Daoy (cell line): ENCODE data around the gene RAB8A. TPM values are rescaled to one million over a fixed set of nuclear protein-coding genes. Genes with fewer than 3 reads are reported as not detected.

ENCODE experiments used
- DNase-seq: peaks from one replicate; pipeline ENCODE4 v3.0.0-alpha.2; 2015; ENCODE audit warnings: low read depth
- total RNA-seq: library from RNA; depleted of rRNA; stranded (reverse); fragments of >200 nt; shearing (Covaris generic); gene quantifications from 2 replicates; pipeline ENCODE4 v1.2.3, GENCODE V29; 2014

The RAB8A gene
- total RNA-seq, 1 experiment from 2014 or later = 63.7 TPM

DNA sequence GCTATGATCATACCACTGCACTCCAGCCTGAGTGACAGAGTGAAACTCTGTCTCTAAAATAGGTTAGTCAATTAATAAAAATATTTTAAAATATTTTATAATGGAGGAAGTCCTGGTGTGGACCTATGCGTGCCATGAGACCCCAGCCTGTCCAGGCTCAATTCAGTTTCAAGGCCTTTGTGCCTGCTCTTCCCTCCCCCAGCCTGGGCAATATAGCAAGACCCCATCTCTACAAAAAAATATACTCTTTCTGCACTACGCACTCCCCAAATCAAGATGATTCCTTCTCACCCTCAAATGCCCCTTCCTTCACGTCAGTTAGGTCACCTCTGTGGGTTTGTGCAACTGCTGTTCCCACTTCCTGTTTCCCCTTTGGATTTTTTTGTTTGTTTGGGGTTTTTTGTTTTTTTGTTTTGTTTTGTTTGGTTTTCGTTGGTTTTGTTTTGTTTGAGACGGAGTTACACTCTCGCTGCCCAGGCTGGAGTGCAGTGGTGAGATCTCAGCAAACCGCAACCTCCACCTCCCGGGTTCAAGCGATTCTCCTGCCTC lies 30.4 kb downstream of the RAB8A start:
- DNase-seq = no peak

DNA sequence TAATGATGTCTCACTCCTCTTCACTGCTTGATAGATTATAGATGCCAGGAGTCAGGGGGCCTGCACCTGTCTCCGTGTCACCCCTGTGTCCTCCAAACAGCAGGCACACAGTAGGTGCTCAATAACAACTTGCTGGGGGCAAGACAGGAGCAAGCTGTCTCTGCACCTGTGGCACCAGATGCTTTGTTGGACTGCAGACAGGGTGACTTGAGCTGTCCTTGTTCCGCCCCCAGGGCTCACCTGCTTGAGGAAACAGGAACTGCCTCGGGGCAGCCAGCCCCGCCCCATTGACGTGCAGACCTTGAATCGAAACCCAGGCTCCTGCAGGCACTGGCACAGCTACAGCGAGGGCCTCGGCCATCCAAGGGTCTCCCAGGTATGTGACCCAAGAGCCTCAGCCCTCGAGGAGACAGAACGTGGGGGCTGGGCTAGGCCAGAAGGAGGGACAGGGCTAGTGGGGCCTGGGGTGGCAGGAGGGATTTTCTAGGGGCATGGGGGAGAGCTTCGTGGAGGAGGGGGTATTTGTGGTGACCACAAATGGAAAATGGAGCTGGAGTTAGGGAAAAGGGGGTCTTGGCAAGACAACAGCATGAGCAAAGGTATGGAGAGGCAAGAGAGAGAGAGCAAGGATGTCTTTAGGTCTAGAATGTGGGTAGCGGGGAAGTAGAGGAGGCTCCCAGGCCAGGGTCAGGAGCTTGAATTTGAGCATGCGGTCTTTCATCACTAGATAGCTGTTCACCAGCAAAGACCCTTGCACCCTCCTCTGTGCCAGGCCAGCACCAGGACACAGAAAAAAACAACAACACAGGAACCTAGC lies 31.9 kb downstream of the RAB8A start, which contains the start of gene HSH2D:
TSS of gene HSH2D (plus strand) at position 287 of the 817 bp plus-strand sequence. CDS start 5,066 bp downstream, outside the sequence.
- DNase-seq = no peak

DNA sequence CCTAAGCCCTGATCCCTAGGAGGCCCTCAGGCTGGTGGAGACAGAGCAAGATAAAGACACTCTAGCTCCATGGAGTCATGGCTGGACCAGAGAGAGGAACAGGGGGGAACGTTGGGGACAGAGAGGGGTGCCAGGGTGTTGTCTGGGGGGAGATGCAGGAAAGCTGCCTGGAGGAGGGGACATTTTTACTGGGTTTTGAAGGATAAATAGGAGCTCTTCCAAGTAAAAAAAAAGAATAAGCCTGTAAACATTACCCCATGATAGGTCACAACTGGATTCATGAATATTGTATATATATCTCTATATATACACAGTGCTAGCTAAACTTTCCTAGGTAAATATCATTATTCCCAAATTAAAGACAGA lies 32.5 kb downstream of the RAB8A start:
- no peak for DNase-seq

DNA sequence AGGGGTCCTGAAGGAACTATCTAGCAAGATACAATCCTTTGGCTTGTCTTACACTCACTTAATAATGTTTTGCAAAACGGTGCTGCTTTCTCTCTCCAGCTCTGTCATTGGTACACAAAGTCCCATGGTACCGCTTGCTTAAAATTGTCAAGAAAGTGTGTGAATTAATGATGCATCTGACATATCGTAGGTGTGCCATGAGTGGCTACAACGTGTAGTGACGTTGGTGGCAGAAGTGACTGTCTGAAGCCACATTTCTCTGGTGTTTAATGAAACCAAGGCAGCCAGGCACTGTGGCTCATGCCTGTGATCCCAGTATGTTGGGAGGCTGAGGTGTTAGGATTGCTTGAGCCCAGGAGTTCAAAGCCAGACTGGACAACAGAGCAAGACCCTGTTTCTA lies 34.4 kb downstream of the RAB8A start:
- DNase-seq = no peak

DNA sequence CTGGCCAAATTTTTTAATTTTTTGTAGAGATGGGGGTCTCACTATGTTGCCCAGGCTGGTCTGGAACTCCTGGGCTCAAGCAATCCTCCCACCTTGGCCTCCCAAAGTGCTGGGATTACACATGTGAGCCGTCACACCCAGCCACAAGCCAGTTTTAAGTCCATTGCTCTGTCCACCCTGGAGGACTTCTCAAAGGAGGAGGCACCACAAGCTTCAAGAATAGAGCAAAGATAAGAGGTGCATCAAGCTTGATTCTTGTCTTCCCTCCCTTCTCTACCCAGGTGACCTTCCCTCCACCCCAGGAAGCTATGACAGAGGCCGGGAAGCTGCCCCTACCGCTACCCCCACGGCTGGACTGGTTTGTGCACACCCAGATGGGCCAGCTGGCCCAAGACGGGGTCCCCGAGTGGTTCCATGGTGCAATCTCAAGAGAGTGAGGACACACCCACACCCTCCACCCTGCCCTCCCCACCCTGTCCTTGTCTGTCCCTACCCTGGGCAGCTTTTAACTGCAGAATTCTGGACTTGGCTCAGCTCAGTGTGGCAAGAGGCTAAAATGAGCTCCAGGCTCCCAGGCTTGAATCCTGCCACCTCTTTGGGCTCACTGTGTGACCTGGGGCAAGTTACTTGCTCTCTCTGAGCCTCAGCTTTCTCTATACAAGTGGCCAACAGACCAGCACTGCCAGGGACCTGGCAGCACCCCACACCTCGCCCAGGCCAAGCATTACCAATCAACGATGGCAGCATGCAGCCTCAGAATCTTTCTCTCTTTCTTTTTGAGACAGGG lies 36.9 kb downstream of the RAB8A start:
- no peak for DNase-seq

DNA sequence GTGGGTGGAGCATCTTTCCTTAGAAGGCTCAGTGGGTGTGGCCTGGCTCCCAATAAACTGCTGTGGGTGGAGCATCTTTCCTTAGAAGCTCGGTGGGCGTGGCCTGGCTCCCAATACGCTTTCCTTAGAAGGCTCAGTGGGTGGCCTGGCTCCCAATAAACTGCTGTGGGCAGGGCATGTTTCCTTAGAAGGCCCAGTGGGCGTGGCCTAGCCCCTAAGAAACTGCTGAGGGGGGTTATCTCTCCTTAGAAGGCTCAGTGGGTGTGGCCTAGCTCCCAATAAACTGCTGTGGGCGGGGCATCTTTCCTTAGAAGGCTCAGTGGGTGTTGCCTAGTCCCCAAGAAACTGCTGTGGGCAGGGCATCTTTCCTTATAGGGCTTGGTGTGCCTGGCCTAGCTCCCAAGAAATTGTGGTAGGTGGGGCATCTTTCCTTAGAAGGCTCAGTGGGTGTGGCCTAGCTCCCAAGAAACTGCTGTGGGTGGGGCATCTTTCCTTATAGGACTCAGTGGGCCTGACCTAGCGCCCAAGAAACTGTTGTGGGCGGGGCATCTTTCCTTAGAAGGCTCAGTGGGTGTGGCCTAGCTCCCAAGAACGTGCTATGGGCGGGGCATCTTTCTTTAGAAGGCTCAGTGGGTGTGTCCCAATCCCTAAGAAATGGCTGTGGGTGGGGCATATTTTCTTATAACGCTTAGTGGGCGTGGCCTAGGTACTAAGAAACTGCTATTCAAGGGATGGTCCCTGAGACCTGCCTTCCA lies 42.1 kb downstream of the RAB8A start:
- DNase-seq = no peak

DNA sequence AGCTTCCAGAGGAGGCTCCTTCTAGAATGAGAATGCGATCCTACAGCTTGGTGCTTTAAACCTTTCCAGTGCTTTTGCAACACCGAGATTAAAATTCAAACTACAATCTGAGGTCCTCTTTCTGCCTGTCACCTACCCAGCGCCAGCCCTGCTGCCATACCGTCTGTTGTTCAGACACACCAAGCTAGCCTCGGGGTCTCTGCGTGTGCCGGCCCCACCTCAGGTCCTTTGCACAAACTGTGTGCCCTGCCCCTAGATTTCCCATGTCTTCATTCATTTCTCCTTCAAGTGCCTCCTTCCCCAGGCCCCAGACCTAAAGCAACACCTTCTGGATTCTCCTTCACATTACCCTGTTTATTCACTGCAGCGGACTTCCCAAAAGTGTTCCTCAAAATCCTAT lies 42.9 kb downstream of the RAB8A start:
- no peak for DNase-seq

DNA sequence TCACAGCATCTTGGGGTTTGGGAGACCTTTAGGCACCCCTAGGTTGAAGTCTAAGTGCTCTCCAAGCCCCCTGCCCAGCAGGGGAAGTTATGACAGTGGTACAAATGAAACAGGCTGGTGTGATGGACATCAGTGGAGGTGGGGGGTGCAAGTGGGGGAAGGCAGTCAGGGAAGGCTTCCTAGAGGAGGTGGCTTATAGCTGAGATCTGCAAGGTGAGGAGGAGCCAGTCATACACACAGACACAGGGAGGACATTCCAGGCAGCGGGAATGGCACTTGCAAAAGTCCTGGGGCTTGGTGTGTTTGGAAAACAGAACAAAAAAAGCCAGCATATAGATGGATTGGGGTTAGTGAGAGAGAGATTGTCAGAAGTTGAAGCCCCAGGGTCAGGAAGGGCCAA lies 43.4 kb downstream of the RAB8A start:
- no peak for DNase-seq

DNA sequence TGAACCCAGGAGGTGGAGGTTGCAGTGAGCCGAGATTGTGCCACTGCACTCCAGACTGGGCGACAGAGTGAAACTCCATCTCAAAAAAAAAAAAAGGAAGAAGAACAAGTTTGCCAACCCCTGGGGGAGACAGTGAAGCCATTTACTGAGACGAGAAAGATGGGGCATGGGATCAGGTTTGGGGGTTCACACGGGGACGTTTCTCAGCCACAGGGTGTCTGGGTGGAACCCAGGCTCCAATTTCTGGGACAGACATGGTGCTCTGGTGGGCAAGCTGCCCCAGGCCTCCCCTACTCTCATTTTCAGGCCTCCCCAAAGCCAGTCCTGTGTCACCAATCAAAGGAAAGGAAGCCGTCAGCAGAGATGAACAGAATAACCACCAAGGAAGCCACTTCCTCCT lies 45.2 kb downstream of the RAB8A start:
- no peak for DNase-seq

DNA sequence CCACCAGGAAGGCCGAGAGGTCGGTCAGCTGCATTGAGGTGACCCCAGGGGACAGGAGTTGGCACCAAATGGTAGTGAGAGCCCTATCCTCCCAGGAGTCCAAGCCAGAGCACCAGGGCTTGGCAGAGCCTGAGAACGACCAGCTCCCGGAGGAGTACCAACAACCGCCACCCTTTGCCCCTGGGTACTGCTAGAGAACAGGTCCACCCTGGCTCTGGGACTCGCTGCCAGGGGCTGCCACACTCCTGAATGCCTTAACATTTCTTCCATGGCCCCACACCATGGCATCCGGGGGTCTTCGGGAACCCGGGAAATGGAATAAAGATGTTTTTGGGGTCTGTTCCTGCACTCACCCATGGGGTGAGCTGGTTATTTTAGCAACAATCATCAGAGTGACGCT lies 45.9 kb downstream of the RAB8A start:
- DNase-seq = no peak

DNA sequence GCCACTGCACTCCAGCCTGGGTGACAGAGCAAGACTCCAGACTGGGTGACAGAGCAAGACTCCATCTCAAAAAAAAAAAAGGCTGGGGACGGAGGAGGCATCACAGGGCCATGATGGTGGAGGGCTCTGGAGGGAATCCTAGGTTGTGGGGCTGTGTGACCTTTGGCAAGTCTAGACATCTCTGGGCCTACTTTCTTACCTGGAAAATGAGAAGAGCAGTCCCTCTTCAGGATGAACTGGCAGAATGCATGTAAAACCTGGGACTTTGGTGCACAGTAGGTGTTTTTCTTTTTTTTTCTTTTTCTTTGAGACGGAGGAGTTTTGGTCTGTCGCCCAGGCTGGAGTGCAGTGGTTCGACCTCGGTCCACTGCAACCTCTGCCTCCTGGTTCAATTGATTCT lies 48.0 kb downstream of the RAB8A start:
- DNase-seq = no peak

DNA sequence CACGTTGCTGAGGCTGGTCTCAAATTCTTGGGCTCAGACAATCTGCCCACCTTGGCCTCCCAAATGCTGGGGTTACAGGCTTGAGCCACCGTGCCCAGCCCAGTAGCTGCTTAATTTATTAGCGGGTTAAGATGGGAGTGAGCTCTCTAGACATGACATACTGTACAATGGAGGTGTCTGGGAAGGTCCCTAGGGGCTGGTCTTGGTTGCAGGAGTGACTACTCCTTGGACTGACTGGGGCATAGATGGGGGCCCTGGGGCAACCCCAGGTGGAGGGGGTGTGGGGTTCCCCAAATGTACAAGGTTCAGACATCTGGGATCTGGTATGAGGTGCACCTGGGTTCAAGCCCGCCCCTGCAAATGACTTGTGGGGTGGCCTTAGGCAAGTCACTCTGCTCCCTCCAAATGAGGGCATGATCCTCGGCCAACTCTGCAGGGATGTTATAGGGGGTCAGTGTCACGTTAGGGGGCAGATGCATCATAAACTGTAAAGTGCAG lies 48.8 kb downstream of the RAB8A start:
- no peak for DNase-seq

DNA sequence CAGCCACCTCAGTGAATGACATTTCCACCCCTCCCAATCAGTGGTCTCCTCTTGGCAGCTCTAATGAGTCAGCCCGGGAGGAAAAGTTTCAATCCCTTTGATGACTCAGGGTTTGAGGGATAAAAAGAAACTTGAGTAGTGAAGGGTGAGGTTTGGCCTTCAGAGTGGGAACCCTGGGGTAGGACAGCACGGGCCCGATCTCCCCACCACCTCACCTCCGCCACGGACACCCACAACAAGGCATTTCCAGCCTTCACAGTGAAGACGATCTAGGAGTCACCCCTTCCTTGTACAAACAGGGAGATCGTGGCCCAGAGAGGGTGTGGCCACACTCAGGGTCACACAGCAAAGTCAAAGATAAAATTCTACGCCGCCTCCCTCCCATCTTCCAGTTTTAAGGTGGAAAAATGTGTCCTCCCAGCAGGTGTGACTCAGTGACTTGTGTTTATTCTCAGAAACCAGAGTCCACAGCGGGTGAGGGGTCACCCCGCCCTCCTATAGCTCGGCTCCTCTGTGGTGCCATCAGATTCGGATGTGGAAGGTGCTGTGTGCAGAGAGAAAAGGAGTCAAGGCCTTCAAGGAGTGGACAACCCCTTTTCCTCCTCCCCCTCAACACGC lies 49.4 kb downstream of the RAB8A start:
- DNase-seq = peak; percentile 91

DNA sequence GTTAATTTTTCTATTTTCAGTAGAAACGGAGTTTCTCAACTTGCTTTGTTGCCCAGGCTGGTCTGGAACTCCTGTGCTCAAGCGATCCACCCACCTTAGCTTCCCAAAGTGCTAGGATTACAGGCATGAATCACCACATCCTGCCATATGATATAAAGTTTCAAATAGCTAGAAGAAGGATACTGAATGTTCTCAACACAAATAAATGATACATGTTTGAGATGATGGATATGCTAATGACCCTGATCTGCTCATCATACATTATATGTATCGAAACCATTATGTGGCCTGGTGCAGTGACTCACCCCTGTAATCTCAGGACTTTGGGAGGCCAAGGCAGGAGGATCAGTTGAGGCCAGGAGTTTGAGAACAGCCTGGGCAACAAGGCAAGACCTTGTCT lies 50.2 kb downstream of the RAB8A start:
- DNase-seq = peak; percentile 90

DNA sequence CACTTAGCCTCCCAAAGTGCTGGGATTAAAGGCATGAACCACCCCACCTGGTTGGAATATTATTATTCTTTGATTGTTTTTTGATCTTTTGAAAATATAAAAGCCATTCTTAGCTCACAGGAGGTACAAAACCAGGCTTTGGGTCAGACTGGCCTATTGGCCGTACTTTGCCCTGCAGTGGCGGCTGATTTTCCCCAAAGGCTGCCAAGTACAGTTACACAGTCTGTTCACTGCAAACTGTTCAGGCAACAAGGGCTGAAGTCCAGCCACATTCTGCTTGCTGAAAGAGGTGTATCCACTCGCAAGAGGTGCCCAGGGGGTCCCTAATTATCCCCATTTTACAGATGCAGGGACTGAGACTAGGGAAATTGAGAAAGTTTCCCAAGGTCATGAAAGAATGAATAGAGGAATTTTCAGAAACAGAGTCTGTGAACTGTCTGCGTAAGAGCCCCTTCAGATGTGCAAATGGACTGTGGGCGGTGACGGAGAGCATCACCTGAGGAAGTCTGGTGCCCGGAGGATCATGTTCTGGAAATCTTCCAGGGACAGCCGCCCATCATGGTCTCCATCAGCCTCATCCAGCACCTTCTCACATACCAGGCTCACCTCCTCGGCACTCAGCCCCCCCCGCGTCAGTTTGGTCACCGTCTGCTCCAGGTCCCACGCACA lies 52.7 kb downstream of the RAB8A start:
- no peak for DNase-seq

DNA sequence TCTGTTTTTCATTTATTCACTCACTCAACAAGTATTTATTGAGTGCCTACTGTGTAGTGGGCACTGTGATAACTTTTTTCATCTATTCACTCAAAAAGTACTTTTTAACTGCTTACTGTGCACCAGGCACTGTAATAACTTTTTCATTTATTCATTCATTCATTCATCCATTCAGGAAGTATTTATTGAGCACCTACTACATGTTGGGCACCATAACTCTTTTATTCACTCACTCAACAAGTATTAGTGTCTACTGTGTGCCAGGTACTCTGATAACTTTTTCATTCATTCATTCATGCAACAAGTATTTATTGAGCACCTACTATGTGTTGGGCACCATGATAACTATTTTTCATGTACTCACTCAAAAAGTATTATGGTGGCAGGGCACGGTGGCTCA lies 54.7 kb downstream of the RAB8A start:
- DNase-seq = no peak

DNA sequence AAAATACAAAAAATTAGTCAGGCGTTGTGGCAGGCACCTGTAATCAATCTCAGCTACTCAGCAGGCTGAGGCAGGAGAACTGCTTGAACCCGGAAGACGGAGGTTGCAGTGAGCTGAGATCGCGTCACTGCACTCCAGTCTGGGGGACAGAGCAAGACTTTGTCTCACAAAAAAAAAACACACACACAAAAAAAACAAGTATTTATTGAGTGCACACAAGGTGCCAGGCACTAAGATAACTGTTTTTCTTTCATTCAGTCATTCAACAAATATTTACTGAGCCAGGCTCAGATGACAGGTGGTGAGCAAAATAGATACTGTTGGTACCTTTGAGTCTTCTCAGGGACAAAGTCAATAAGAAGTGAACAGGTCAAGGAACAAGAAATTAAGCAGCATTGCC lies 55.4 kb downstream of the RAB8A start:
- DNase-seq = no peak

DNA sequence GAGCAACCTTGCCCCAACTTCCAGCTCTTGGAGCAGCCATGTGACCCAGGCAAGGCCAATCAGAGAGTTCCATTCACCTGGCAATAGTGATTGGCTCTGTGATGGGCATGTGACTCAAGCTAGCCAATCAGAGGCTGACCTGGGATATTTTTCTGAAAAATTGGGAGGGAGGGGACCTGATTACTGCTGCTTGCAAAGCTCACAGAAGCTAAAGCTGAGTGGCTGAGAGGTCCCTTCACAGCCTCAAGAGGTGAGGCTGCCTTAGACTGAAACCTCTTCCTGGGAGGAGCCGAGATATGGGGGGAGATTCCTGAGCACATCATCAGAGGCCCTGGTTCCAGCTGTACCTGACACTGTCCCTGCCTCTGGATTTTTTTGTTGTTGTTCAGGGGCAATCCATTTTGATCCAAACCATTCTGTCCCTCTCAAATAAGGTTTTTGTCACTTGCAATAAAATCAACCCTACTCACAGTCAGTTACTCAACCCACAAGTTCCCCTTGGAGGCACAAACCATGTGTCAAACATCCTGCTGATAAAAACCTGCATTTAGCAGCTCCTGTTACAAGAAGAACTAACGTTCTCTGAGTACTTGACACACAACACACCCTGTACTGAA lies 56.9 kb downstream of the RAB8A start:
- peak; percentile 56 for DNase-seq

DNA sequence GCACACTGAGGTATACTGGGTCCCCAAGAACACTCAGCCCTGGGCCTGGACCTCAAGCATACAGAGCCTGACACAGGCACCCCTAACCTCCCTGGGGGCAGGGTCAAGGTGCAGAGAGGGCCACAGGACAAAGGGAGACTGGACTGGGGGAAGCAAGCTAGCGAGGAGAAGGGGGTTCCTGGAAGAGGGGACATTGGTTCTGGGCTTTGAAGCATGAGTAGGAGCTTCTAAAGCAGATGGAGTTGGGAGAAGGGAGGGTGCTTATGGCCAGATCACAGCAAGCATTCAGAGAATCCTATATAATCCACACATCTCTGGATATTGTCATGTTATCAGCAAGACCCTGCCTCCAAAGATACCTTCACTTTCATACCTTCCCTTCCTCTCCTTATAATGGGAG lies 58.4 kb downstream of the RAB8A start:
- no peak for DNase-seq

DNA sequence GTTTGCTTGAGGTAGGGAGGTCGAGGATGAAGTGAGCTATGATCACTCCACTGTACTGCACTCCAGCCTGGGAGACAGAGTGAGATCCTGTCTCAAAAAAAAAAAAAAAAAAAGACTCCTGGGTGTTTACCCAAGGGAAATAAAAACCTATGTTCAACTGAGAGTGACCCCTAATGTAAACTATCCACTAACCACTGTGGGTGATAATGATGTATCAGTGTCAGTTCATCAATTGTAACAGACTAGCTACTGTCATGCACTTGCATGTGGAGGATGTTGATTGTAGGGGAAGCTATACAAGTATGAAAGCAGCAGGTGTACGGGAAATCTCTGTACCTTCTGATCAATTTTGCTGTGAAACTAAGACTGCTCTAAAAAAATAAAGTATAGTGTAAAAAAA lies 64.3 kb downstream of the RAB8A start:
- DNase-seq = no peak
